GM19372 (cell line): ENCODE results near the gene ZNF345.
A peak's percentile ranks its signal among the peaks of the same experiment; 100 is the strongest.

Experiments used
- ATAC-seq: cut with Tn5 transposase; IDR thresholded peaks from one replicate; pipeline ENCODE4 v1.9.1; 2021; ENCODE audit warnings: mild to moderate bottlenecking, low read depth, moderate library complexity; ENCODE audit not compliant: unreplicated experiment

Gene ZNF345

DNA sequence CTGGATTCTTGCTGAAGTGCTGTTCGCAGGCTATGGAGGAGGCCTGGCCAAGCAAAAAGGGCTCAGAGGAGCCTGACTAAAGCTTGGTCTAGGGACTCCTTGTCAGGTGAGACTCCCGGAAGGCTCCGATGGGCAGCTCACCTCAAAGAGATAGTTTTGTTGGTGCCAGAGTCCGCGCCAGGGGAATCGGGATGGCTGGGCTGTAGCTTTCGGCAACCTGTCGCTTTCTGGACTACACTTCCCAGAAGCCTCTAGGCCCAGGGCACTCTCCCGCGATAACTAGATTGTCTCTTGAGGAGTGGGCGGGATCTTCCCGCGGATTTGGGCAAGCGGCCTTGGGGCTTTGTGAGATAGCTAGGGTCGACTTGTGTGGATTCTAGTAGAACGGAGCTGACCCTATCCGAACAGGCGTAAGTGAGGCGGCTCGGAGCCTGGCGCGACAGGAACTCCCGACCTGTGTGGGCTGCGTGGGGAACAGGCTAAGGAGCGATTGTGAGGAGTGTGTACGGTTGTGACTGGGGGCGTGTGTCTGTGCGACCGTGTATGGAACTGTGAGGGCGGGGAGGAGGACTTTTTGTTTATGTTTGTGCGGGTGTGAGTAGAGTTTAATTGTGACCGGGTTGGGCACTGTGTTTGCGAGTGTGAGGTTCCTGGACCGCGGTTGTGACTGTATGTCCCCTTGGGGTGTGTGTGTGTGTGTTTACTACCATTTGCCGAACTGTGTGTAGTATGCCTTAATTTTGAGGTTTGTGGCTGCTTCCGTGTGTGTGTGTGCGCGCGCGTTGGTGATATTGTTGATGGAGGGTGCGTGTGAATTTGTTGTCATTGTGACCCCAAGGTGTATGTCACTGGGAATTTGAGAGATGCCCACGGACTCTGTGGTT is at the start of gene ZNF345:
Gene ZNF345 (plus strand): TSS at position 318 of the 884 bp plus-strand sequence. CDS start 25,955 bp downstream, outside the sequence.
- ATAC-seq = peak; percentile 80

GRCh38 chr19:36805364-36805763 is 45.3 kb upstream of the ZNF345 start:
- no peak for ATAC-seq

- ATAC-seq = no peak
These were observed 43.6 kb upstream of the ZNF345 start for GRCh38 chr19:36807029-36807428.

DNA sequence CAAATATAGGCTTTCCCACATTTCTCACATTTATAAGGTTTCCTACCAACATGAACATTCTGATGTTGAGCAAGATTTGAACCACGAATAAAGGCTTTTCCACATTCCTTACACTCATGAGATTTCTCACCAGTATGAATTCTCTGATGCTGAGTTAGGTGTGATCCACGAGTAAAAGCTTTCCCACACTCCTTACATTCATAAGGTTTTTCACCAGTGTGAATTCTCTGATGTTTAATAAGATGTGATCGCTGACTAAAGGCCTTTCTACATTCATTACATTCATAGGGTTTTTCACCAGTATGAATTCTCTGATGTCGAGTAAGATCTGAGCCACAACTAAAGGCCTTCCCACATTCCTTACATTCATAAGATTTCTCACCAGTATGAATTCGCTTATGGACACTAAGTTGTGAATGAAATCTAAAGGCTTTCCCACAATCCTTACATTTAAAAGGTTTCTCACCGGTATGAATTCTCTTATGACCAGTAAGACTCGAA is 31.5 kb upstream of the ZNF345 start:
- ATAC-seq = no peak

DNA sequence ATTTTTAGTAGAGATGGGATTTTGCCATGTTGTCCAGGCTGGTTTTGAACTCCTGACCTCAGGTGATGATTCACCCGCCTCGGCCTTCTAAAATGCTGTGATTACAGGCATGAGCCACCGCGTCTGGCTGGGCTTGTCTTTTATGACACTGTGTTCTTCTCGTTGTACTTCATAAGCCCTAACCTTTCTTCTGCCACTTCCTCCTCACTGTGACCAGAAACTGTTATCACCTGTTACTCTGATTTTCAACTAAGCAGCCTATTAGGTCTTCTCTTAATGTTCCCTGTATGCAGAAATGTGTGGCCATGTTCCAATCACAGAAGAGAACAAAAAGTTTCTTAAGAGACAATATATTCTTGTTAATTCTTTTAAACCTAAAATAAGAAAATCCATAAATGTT is 28.9 kb upstream of the ZNF345 start:
- ATAC-seq = no peak

DNA sequence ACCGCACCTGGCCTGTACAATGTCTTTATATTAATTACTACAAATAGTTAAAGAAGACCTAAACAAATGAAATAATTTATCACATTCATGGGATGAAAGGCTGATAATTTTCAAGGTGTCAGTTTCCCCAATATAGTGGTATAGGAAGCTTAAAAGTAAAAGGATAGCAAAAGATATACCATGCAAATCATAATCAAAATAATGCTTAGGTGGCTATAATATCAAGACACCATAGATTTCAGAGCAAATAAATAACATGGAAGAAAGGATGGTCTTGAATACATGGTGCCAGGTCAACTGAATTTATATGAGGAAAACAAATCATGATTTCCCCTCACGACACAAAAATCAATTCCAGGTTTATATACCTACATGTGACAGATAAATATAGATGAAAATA is 17.2 kb upstream of the ZNF345 start:
- no peak for ATAC-seq

DNA sequence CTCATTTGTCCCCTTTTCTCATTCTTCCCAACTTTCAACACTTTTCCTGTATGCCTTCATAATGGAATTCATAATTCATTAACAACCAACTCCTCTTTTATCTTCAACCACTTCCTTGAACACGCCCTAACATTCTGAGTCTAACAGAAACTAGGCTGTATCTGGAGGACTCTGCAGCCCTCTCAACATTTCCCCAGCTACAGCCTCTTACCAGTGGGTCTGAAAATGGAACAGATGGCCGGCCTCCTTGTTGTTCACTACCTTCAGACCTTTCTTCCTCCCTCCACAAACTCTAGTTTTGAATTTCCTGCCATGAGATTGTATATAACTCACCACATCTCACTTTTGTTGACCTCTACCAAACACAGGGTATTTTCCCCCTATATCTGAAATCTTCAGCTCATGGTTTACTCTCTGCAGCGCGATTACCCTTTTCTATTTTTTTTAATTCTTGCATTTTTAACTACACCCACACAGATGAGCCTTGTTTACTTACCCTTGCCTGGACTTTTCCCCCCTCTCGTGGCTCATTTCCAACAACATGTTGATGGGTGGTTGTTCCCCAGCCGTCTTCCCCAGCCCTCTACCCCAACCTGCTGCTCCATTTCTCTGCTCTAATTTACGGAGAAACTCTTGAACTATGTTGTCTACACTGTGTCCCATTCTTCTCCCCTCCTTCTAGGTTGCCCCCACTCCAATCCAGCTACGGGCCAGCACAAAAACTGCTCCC is 13.3 kb upstream of the ZNF345 start:
- no peak for ATAC-seq

DNA sequence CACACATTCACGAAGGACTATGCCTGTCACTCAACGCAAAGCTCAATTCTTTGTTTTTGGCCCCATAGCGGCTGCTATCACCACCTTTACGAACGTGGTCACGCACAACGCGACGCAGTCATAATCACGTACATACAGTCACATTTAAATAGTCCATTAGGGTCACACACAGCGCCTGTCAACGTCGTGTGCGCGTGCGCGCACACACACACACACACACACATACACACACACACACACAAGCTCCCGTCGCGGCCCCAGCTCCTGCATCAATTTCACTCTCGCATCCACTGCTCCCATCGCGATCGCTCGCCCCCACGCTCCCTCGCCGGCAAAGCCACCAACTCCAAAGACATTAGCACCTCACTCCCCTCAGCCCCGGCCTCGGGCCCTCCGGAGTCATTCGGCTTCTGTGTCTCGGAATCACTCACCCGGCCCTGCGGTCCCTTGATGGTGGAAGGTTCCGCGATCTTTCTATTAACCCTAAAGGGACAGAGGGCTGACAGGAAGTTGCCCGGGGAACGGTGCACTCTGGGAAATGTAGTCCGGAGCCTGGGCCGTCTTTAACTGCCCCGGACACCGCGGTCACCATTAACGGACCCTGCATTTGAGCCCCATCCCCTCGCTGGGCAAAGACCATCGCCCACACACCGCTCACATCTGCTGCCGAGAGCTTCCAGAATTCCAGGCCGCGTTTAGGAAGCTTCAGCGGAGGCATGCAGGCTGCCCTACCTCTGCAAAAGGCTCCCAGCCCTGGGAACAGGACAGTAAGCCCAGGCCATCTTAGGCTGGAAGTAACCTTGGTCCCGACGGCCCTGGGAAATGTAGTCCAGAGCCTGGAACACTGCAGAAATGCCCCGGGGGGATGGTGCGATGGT is 12.5 kb upstream of the ZNF345 start, which contains the start of gene ZNF790:
Gene ZNF790 (minus strand): TSS at position 482 of the 878 bp plus-strand sequence. CDS start 12,768 bp downstream, outside the sequence.
- peak; percentile 85 for ATAC-seq

DNA sequence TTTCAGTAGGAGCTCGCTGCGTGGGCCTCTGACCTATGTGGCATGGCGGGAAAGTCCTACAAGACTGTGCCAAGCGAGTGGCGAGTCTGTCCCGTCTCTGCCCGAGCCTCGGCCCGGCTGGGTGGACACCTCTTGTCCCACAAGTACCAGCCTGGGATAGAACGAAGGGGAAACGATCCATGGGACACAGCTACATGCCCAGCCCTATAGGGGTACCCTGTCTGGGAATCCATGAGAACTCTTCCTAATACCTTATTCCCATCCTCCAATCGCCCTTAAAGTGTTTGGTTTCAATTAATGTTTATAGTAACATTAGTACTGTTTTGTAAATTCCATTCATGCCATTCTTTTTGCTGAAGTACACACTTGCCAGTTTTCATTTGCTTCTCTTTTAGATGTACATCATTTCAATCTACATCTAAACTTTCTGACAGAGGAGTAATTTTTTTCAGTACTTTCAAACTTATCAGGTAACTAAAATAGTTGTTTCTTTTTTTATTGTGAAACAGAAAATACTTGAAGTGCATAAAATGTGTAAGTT is 11.8 kb upstream of the ZNF345 start:
- ATAC-seq = no peak

- no peak for ATAC-seq
These were observed 2.7 kb upstream of the ZNF345 start for GRCh38 chr19:36847968-36848367.

DNA sequence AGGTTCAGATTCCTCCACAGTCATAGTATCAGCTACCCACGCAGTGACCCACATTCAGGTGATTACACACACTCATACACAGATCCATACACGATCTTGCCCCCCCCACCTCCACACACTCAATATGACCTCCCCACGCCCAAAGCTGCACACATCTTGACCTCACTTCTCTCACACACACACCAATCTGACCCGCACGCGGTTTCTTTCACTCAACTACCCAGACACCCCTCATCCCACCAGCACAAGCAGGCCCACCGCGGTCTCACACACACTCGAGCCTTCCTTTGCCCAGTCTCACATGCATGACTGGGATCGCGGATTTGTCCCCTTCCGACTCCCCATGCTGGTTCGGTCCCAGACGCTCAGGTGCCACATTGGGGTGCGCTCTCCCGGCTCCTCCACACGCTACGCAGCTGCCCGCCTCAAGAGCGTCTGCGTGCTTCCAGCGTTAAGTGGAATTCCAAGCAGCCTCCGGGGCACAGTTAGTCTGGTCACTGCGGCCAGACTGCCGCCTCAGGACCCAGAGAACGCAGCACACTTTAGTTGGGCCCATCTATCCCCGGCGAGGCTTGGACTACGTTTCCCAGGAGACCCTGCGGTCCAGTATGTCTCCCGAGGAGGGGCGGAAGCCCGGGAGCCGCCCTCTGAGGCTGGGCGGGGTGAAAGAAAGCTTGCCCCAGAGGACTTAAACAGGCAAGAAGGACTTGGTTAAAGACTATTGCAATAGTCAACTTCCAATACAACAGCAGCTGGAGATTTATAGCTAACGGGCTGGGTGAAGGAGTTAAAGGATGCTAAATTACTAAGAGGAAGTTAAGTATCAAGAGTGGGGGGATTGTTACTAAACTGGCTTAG is 746 bp upstream of the ZNF345 start:
- peak; percentile 73 for ATAC-seq

DNA sequence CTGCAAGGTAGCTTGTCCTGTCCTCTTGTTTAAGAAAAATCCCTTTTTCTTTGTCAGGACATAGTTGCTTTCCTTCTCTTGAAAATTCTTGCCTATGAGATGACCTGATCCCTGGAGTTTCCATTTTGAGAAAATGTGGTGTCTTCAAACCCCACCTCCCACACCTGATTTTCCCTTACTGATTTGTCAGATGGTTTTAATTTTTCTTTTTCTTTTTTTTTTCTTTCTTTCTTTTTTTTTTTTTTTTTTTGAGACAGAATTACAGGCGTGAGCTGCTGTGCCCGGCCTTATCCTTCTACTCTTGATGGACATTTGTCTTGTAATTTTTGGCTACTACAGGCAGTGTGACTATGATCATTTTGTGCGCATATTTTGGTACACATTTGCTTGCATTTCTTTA is 1.2 kb downstream of the ZNF345 start:
- no peak for ATAC-seq

GRCh38 chr19:36876993-36877938 is 26.6 kb downstream of the ZNF345 start:
- ATAC-seq = no peak

DNA sequence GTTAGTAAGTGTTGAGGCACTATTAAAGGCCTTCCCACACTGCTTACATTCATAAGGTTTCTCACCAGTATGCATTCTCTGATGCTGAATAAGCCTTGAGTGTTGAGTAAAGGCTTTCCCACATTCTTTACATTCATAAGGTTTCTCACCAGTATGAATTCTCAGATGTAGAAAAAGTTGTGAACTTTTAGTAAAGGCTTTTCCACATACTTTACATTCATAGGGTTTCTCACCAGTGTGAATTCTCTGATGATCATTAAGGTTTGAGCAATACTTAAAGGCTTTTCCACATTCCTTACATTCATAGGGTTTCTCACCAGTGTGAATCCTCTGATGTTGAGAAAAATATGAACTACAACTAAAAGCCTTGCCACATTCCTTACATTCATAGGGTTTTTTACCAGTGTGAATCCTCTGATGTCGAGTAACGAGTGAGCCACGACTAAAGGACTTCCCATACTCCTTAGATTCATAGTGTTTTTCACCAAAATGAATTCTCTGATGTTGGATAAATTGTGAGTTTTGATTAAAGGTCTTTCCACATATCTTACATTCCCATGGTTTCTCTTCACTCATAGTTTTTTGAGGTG is 41.2 kb downstream of the ZNF345 start:
- ATAC-seq = no peak

- ATAC-seq = no peak
These were observed 44.2 kb downstream of the ZNF345 start for GRCh38 chr19:36894849-36895383.

GRCh38 chr19:36898422-36898821 is 47.7 kb downstream of the ZNF345 start:
- ATAC-seq = no peak
